NCI-H1436 treated with DMSO at 0.1 percent for 48 hours (cell line): ENCODE results near the gene TANGO2.

Experiments used
- DNase-seq: peaks from one replicate; lab custom pipeline; 2025; lab: John Stamatoyannopoulos, UW

TANGO2 gene

DNA sequence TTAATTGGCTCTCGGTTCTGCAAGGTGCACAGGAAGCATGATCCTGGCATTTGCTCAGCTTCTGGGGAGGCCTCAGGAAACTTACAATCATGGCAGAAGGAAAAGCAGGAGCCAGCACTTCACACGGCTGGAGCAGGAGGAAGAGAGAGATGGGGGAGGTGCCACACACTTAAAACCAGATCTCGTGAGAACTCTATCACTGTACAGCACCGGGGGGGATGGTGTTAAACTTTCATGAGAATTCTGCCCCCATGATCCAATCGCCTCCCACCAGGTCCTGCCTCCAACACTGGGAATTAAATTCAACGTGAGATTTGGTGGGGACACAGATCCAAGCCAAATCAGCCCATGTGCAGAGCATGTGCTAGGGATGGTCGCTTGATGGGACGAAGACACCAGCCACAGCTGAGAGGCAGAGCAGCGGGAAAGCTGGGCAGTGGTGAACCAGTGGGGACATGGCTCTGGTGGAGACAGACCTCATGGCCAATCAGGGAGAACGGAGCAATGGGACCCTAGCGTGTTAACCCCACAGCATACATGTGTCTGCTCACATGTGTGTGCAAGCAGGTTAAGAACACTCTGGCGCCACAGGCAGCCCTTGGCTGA lies 6.2 kb downstream of the TANGO2 start:
- DNase-seq, result no peak

DNA sequence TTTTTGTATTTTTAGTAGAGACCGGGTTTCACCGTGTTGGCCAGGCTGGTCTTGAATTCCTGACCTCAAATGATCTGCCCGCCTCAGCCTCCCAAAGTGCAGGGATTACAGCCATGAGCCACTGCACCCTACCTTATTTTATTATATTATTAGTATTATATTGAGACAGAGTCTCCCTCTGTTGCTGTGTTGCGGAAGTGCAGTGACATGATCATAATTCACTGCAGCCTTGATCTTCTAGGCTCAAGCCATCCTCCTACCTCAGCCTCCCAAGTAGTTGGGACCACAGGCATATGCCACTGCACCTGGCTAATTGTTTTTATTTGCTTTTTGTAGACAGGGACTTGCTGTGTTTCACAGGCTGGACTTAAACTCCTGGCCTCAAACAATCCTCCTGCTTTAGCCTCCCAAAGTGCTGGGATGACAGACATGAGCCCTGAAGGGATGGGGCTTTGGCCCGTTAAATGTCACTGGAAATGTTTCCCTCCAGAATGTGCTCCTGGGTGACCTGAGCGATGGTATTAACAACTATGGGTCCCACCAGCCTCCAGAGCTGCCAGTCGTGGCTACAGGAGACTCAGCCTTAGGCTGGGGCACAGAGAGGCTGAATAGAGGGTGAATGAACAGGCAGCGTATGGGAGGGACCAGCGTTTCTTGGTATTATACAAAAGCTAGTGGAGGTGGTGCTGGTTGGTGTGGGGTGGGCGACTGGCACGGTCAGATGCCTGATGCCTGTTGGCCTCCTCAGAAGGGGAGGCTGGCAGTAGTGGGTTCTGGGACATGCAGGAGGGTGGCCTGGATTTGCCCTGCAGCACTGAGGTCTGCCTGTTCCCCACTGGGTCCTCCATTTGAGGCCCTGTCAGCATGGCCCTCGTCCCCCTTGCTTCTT lies 7.3 kb downstream of the TANGO2 start:
- no peak for DNase-seq

- DNase-seq, result no peak
Observed at GRCh38 chr22:20028855-20029549, 8.1 kb downstream of the TANGO2 start.

DNA sequence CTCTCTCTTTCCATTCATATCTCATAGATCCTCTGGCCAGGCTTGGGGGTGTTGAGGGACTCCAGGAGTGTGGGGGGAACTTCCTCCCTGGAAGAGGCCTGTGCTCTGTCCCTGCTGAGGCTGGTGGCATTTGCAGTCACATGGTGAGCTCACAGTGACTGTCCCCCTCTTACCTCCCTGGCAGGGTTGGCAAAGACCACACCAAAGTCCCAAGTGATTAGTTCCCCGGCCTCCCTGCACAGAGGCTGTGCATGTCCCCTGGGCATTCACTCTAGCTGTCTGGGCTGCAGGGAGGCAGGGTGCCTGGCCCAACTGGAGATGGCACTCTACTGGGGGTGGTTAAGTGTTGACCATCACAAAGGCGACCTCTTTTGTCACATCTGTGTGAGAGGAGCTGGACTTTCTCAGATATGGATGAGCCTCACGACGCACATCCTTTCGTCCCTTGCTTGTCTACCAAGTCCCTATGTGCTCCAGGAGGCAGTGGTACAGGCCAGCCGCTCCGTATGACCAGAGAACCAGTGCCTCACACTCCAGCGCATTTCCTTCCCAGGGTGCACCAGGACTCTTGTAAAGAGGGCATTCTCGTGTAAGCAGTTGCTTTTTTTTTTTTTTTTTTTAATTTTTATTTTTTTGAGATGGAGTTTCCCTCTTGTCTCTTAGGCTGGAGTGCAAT lies 8.8 kb downstream of the TANGO2 start:
- no peak for DNase-seq

- no peak for DNase-seq
Observed at GRCh38 chr22:20031732-20032406, 11.0 kb downstream of the TANGO2 start.

DNA sequence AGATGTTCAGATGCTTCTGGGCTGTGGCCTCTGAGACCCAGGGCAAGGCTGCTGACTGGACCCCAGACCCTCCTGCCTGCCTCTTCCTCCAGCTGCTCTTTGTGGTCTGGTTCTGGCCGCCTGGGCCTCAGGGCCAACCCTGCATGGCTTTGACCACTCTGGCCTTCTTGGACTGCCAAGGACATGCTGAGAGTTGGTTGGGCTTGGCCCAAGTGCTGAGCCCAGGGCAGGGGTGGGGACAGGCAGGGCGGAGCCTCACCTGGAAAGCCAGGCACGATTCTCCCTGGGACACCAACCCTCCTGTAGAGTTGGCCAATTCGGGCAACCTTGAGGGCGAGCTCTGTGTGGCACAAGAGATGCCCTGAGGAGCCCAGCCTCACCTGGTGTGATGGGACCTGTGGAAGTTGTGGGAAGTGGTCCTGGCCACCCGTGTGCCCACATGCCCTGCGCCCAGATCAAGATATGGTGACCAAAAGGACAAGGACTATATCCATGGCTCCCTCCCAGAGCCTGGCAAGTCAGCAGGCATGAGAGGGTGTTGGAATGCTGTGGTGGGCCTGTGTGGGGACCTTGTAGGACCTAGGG lies 11.6 kb downstream of the TANGO2 start:
- no peak for DNase-seq

DNA sequence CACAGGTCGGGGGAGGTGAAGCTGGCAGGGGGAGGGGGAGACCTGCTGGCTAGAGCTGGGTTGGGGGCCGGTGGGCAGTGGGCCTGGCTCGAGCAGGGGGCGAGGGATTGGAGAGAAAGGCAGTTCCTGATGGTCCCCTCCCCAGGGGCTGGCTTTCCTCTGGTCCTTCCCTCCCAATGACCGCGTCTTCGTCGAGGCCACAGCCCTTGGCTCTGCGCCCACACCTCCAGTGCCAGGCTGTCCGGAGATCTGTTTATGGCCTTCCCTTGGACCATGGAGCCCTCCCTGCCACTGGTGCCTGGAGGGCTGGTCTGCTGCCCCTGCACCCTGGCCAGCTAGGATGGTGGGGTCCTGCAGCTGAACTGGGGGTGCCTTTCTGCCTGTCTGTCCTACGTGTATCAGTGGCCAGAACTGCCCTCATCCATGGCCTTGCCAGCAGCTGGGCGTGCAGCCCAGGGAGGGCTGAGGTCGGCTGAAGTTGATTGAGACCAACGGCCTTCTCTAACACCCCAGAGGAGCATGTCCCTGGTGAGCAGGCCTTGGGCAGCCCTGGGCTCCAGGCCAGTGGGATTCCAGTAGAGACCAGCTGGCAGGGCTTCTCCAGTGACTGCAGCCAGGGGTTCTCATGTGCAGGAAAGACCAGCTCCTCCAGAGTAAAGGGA lies 12.3 kb downstream of the TANGO2 start:
- no peak for DNase-seq

- no peak for DNase-seq
Observed at GRCh38 chr22:20034143-20034542, 13.2 kb downstream of the TANGO2 start.

GRCh38 chr22:20035375-20036083 lies 14.6 kb downstream of the TANGO2 start:
- DNase-seq, result no peak

- no peak for DNase-seq
Observed at GRCh38 chr22:20036084-20036482, 15.2 kb downstream of the TANGO2 start.

DNA sequence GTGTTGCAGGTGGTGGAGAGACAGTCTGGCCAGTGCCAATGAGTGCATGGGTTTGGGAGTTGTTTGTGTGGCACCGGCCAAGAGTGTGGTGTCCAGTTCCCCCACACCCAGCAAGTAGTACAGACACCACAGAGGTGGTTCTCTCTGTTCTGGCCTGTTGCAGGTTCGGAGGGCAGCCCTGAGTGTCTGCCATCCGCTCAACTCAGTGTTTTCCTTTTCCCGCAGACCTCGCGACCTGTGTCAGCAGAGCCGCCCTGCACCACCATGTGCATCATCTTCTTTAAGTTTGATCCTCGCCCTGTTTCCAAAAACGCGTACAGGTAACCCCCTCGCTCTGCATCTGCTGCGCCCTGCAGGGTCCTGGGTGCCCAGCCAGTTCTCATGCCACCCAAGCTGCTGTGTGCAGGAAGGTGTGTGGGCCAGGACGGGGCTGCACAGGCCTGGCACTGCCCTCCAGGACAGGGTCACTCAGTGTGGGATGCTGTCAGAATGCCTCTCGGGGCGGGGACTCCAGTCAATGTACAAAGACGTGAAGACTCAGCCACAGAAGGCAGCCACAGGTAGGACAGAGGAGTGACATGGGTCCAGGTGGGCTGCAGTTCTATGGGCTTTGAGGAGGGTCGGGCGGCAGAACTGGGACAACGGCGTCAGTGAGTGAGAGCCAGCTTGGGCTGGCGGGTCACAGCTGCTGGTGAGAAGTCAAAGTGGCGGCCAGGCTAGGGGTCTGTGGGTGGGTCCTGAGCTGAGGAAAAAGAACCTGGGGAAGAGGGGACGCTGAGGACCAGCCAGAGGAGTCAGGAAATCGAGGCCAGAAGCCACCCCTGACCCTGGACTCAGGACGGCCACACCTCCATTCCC lies 15.9 kb downstream of the TANGO2 start:
- no peak for DNase-seq

DNA sequence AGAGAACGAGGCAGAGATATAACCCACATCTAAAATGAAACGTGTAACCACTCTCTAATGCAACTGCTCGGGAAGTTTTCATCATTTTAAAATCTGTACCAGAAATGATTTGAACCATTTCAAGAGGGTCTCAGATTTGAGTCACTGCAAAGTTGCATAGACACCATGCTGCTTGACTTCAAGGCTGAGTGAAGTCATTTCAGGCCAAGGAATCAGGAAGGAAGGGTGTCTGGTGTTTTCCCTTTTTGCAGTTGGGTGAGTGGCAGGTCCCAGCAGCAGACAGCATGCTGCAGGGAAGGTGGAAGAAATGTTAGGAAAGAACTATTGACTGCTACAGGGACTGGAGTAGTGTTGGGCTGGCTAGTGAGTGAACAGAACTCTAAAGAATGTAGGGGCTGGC lies 16.5 kb downstream of the TANGO2 start:
- no peak for DNase-seq

DNA sequence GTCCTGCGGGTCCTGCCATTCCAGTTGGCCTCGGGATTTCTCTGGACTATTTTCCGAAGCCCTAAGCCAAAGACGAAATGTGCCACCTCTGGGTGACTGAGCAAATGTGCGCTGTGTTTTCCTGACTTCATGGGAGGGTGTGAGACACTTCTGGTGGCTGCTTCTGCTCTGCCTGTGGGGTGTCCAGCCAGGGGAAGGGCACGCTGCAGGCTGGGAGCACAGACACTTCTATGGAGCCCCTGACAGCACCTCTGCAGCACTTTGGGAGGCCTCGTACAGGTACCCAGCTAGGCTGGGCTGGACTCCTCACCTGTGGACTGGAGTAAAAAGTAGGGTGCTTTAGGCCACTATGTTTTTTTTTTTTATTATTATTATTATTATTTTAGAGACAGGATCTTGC lies 17.7 kb downstream of the TANGO2 start:
- DNase-seq, result no peak

- DNase-seq, result no peak
Observed at GRCh38 chr22:20039683-20040325, 18.9 kb downstream of the TANGO2 start.

DNA sequence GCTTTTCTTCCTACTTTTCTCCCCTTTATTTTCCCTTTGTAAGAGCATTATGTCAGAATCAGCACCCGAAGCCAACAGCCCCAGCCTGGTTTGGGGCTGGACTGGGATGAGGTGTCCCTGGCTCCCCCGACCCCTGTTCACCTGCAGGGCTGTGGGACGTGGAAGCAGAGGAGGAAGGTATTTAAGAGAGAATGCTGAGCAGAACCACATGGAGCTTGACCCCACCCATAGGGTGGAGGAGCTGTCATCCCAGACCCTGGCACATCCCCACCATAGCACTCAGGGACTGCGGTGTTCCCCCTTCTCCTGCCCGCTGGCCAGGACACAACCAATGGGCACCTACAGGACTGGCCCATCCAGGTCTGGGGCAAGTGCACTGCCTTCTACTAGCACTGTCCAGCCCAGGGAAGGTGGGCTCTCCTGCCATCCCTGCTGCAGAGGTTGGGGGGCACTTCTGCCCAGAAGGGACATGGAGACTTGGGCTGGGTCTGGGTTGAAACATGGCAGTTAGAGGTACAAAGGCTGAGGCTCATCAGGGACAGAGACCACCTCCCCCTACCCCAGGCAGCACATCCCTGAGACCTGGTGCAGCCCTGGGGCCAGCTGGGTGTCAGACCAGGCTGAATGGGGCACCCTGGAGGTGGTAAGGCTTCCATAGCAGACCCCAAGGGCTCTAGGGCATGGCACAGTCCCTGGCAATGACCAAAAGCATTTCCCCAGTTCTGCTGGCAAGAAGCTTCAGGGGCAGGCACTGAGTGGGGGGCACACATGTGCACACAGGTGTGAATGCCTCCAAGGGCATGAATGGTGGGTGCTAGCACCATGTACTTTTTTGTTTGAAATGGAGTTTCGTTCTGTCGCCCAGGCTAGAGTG lies 19.7 kb downstream of the TANGO2 start:
- DNase-seq, result no peak

- no peak for DNase-seq
Observed at GRCh38 chr22:20043057-20043996, 22.4 kb downstream of the TANGO2 start.

- no peak for DNase-seq
Observed at GRCh38 chr22:20043997-20044342, 23.1 kb downstream of the TANGO2 start.
